ENCODE data around the gene GRIN3A. TPM values are rescaled to one million over a fixed set of nuclear protein-coding genes. Genes with fewer than 3 reads are reported as not detected.

GRIN3A gene
- polyA plus RNA-seq, 2 donors, result under 0.01 TPM; not detected in 1

- 75 to 76% methylated on average over 2 of the region's 2 CpGs for WGBS, 2 donors
- H3K27ac ChIP-seq (ENCODE audit: low read depth in 2 of 2, low read length in 1 of 2), result no peak overlapping the region
- H3K4me1 ChIP-seq (ENCODE audit: control insufficient read depth in 2 of 2, insufficient read depth in 2 of 2, low read length in 1 of 2), result no peaks in the 10 kb centered on the region
- H3K4me3 ChIP-seq (ENCODE audit: low read depth in 1 of 2, low read length in 2 of 2), result no peak overlapping the region
- no peaks in the 10 kb centered on the region for H3K27me3 ChIP-seq (ENCODE audit: control insufficient read depth in 1 of 2, insufficient read depth in 2 of 2, low read length in 2 of 2)
- peaks cover 0 to 2% of the 10 kb centered on the region in 2 donors for H3K9me3 ChIP-seq (ENCODE audit: control insufficient read depth in 2 of 2, insufficient read depth in 1 of 2, low read depth in 1 of 2, low read length in 1 of 2)
- no peaks in the 10 kb centered on the region for H3K36me3 ChIP-seq (ENCODE audit: control insufficient read depth in 2 of 2, insufficient read depth in 2 of 2, low read length in 1 of 2)
Observed at GRCh38 chr9:101639785-101640665, 98.4 kb downstream of the GRIN3A start.

GRCh38 chr9:101639311-101639710, 99.1 kb downstream of the GRIN3A start:
- no peaks in the 10 kb centered on the region for H3K27me3 ChIP-seq (ENCODE audit: control insufficient read depth in 1 of 2, insufficient read depth in 2 of 2, low read length in 2 of 2)
- no peaks in the 10 kb centered on the region for H3K36me3 ChIP-seq (ENCODE audit: control insufficient read depth in 2 of 2, insufficient read depth in 2 of 2, low read length in 1 of 2)
- no peaks in the 10 kb centered on the region for H3K4me1 ChIP-seq (ENCODE audit: control insufficient read depth in 2 of 2, insufficient read depth in 2 of 2, low read length in 1 of 2)
- H3K27ac ChIP-seq (ENCODE audit: low read depth in 2 of 2, low read length in 1 of 2), result no peak overlapping the region
- peaks cover 0 to 2% of the 10 kb centered on the region in 2 donors for H3K9me3 ChIP-seq (ENCODE audit: control insufficient read depth in 2 of 2, insufficient read depth in 1 of 2, low read depth in 1 of 2, low read length in 1 of 2)
- no peak overlapping the region for H3K4me3 ChIP-seq (ENCODE audit: low read depth in 1 of 2, low read length in 2 of 2)
- WGBS, 2 donors, result 31 to 36% methylated on average over 1 of the region's 1 CpG

GRCh38 chr9:101636247-101636646, 102.2 kb downstream of the GRIN3A start:
- no peaks in the 10 kb centered on the region for H3K4me1 ChIP-seq (ENCODE audit: control insufficient read depth in 2 of 2, insufficient read depth in 2 of 2, low read length in 1 of 2)
- no peaks in the 10 kb centered on the region for H3K9me3 ChIP-seq (ENCODE audit: control insufficient read depth in 2 of 2, insufficient read depth in 1 of 2, low read depth in 1 of 2, low read length in 1 of 2)
- H3K4me3 ChIP-seq (ENCODE audit: low read depth in 1 of 2, low read length in 2 of 2), result no peak overlapping the region
- H3K36me3 ChIP-seq (ENCODE audit: control insufficient read depth in 2 of 2, insufficient read depth in 2 of 2, low read length in 1 of 2), result no peaks in the 10 kb centered on the region
- 73 to 75% methylated on average over 3 of the region's 3 CpGs for WGBS, 2 donors
- H3K27ac ChIP-seq (ENCODE audit: low read depth in 2 of 2, low read length in 1 of 2), result no peak overlapping the region
- no peaks in the 10 kb centered on the region for H3K27me3 ChIP-seq (ENCODE audit: control insufficient read depth in 1 of 2, insufficient read depth in 2 of 2, low read length in 2 of 2)

- 85 to 92% methylated on average over 1 of the region's 1 CpG for WGBS, 2 donors
- H3K27me3 ChIP-seq (ENCODE audit: control insufficient read depth in 1 of 2, insufficient read depth in 2 of 2, low read length in 2 of 2), result no peaks in the 10 kb centered on the region
- H3K36me3 ChIP-seq (ENCODE audit: control insufficient read depth in 2 of 2, insufficient read depth in 2 of 2, low read length in 1 of 2), result no peaks in the 10 kb centered on the region
Observed at GRCh38 chr9:101635473-101635872, 103.0 kb downstream of the GRIN3A start.

GRCh38 chr9:101634741-101635409, 103.6 kb downstream of the GRIN3A start:
- Histone ChIP-seq H3K27ac (ENCODE audit: low read depth in 2 of 2, low read length in 1 of 2) (no peak overlapping the region), H3K4me1 (ENCODE audit: control insufficient read depth in 2 of 2, insufficient read depth in 2 of 2, low read length in 1 of 2) (no peaks in the 10 kb centered on the region), H3K9me3 (ENCODE audit: control insufficient read depth in 2 of 2, insufficient read depth in 1 of 2, low read depth in 1 of 2, low read length in 1 of 2) (no peaks in the 10 kb centered on the region), H3K27me3 (ENCODE audit: control insufficient read depth in 1 of 2, insufficient read depth in 2 of 2, low read length in 2 of 2) (no peaks in the 10 kb centered on the region), H3K4me3 (ENCODE audit: low read depth in 1 of 2, low read length in 2 of 2) (no peak overlapping the region), H3K36me3 (ENCODE audit: control insufficient read depth in 2 of 2, insufficient read depth in 2 of 2, low read length in 1 of 2) (no peaks in the 10 kb centered on the region)
- WGBS, 2 donors, result 41 to 55% methylated on average over 4 of the region's 4 CpGs

More at GRCh38 chr9:101635473-101635872, 103.0 kb downstream of the GRIN3A start:
- no peaks in the 10 kb centered on the region for H3K4me1 ChIP-seq (ENCODE audit: control insufficient read depth in 2 of 2, insufficient read depth in 2 of 2, low read length in 1 of 2)
- H3K4me3 ChIP-seq (ENCODE audit: low read depth in 1 of 2, low read length in 2 of 2), result no peak overlapping the region
- no peaks in the 10 kb centered on the region for H3K9me3 ChIP-seq (ENCODE audit: control insufficient read depth in 2 of 2, insufficient read depth in 1 of 2, low read depth in 1 of 2, low read length in 1 of 2)
- no peak overlapping the region for H3K27ac ChIP-seq (ENCODE audit: low read depth in 2 of 2, low read length in 1 of 2)

GRCh38 chr9:101632611-101633010, 105.8 kb downstream of the GRIN3A start:
- WGBS, 2 donors, result 87 to 88% methylated on average over 1 of the region's 1 CpG
- no peaks in the 10 kb centered on the region for H3K27me3 ChIP-seq (ENCODE audit: control insufficient read depth in 1 of 2, insufficient read depth in 2 of 2, low read length in 2 of 2)

GRCh38 chr9:101631892-101632291, 106.6 kb downstream of the GRIN3A start:
- H3K4me1 ChIP-seq (ENCODE audit: control insufficient read depth in 2 of 2, insufficient read depth in 2 of 2, low read length in 1 of 2), result no peaks in the 10 kb centered on the region
- H3K9me3 ChIP-seq (ENCODE audit: control insufficient read depth in 2 of 2, insufficient read depth in 1 of 2, low read depth in 1 of 2, low read length in 1 of 2), result no peaks in the 10 kb centered on the region
- H3K4me3 ChIP-seq (ENCODE audit: low read depth in 1 of 2, low read length in 2 of 2), result no peak overlapping the region
- no peak overlapping the region for H3K27ac ChIP-seq (ENCODE audit: low read depth in 2 of 2, low read length in 1 of 2)
- no peaks in the 10 kb centered on the region for H3K27me3 ChIP-seq (ENCODE audit: control insufficient read depth in 1 of 2, insufficient read depth in 2 of 2, low read length in 2 of 2)
- no peaks in the 10 kb centered on the region for H3K36me3 ChIP-seq (ENCODE audit: control insufficient read depth in 2 of 2, insufficient read depth in 2 of 2, low read length in 1 of 2)
- WGBS, 2 donors, result 39 to 45% methylated on average over 2 of the region's 2 CpGs

More at GRCh38 chr9:101632611-101633010, 105.8 kb downstream of the GRIN3A start:
- Histone ChIP-seq H3K27ac (ENCODE audit: low read depth in 2 of 2, low read length in 1 of 2) (no peak overlapping the region), H3K4me1 (ENCODE audit: control insufficient read depth in 2 of 2, insufficient read depth in 2 of 2, low read length in 1 of 2) (no peaks in the 10 kb centered on the region), H3K36me3 (ENCODE audit: control insufficient read depth in 2 of 2, insufficient read depth in 2 of 2, low read length in 1 of 2) (no peaks in the 10 kb centered on the region), H3K4me3 (ENCODE audit: low read depth in 1 of 2, low read length in 2 of 2) (no peak overlapping the region), H3K9me3 (ENCODE audit: control insufficient read depth in 2 of 2, insufficient read depth in 1 of 2, low read depth in 1 of 2, low read length in 1 of 2) (no peaks in the 10 kb centered on the region)

- H3K4me1 ChIP-seq (ENCODE audit: control insufficient read depth in 2 of 2, insufficient read depth in 2 of 2, low read length in 1 of 2), result no peaks in the 10 kb centered on the region
- H3K9me3 ChIP-seq (ENCODE audit: control insufficient read depth in 2 of 2, insufficient read depth in 1 of 2, low read depth in 1 of 2, low read length in 1 of 2), result no peaks in the 10 kb centered on the region
- H3K36me3 ChIP-seq (ENCODE audit: control insufficient read depth in 2 of 2, insufficient read depth in 2 of 2, low read length in 1 of 2), result no peaks in the 10 kb centered on the region
- H3K27me3 ChIP-seq (ENCODE audit: control insufficient read depth in 1 of 2, insufficient read depth in 2 of 2, low read length in 2 of 2), result no peaks in the 10 kb centered on the region
- H3K4me3 ChIP-seq (ENCODE audit: low read depth in 1 of 2, low read length in 2 of 2), result no peak overlapping the region
- H3K27ac ChIP-seq (ENCODE audit: low read depth in 2 of 2, low read length in 1 of 2), result no peak overlapping the region
- WGBS, 2 donors, result 72 to 75% methylated on average over 5 of the region's 5 CpGs
Observed at GRCh38 chr9:101629636-101630035, 108.8 kb downstream of the GRIN3A start.

- no peaks in the 10 kb centered on the region for H3K4me1 ChIP-seq (ENCODE audit: control insufficient read depth in 2 of 2, insufficient read depth in 2 of 2, low read length in 1 of 2)
- H3K9me3 ChIP-seq (ENCODE audit: control insufficient read depth in 2 of 2, insufficient read depth in 1 of 2, low read depth in 1 of 2, low read length in 1 of 2), result no peaks in the 10 kb centered on the region
- H3K27ac ChIP-seq (ENCODE audit: low read depth in 2 of 2, low read length in 1 of 2), result no peak overlapping the region
- H3K27me3 ChIP-seq (ENCODE audit: control insufficient read depth in 1 of 2, insufficient read depth in 2 of 2, low read length in 2 of 2), result no peaks in the 10 kb centered on the region
- H3K4me3 ChIP-seq (ENCODE audit: low read depth in 1 of 2, low read length in 2 of 2), result no peak overlapping the region
- 69 to 75% methylated on average over 4 of the region's 4 CpGs for WGBS, 2 donors
- no peaks in the 10 kb centered on the region for H3K36me3 ChIP-seq (ENCODE audit: control insufficient read depth in 2 of 2, insufficient read depth in 2 of 2, low read length in 1 of 2)
Observed at GRCh38 chr9:101628173-101628572, 110.3 kb downstream of the GRIN3A start.
